Fibroblast of skin of abdomen (primary cell): Measurements from ENCODE around the gene LYRM2.

Experiments
- DNase-seq: peaks from one replicate; pipeline ENCODE4 v3.0.0-alpha.2; 2013

LYRM2 gene

GRCh38 chr6:89553431-89553830 lies 85.1 kb downstream of the LYRM2 start:
- DNase-seq = no peak

DNA sequence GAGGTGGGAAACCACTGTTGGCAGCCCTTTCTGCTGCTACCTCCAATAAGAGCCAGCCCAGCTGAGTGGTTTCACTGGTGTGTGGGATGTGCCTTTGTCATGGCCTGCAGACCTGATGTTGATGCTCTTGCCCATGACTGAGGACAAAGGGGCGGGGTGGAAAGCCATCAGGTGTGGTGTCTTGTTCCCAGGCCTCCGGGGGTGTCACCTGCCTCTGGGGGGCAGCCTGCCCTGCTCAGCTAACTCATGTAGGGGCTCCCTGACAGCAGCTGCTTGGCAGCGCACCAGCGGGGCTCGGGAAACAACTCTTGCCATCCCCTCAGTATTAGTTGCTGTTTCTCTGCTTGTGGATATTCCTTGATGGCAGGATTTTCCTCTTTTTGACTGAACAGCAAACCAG lies 91.3 kb downstream of the LYRM2 start:
- no peak for DNase-seq

DNA sequence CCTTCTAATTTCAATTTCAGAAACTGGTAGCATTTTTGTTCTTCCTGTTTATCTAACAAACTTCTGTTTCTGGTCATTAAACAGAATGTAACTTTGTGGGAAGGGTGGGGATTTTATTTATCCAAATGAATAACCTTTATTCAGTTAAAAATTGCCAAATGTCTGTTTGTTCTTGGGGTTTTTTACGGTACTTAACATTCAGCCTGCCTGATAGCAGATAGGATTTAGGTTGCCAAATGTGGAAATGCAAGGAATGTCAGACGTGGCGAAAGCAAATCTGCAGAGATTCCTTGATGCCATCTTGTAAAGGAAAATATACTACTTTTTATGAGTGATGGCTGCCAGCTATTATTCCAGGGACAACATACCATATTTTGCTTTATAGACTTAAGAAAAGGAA lies 95.7 kb downstream of the LYRM2 start:
- no peak for DNase-seq

DNA sequence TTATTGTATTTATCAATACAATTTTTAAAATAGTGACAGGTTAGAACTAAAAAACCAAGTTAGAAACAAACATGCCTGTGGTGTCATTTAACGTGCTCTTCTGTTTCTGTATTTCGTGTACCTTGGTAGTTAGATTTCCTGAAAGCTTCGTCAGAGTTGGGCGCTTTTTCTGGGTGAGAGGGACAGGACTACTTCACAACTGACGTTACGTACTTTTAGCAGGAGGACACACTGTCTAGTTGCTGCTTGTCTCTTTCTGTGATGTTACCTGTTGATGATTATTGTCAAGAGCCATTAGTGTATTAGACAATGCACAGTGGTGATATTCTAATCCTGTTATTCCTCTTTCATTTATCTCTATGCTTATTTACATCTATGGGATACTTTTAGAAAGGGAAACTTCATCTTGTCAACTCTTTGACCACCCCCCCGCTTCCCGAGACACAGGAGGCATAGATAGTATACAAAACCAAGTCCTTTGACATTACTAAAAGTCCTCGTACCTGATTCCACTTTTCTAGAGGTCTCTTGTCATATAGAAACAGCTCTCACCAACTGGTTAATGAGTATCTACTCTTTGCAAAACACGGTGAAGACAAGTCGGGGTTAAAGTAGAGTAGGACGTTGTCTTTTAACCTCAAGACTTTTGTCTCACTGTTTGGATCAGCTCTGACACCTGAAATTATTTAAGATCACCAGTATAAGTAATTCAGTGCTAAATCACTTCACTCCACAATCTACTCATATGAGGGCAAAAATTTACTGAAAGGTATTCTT lies 96.3 kb downstream of the LYRM2 start:
- DNase-seq = no peak

GRCh38 chr6:89539779-89540178 lies 98.8 kb downstream of the LYRM2 start:
- DNase-seq = no peak

DNA sequence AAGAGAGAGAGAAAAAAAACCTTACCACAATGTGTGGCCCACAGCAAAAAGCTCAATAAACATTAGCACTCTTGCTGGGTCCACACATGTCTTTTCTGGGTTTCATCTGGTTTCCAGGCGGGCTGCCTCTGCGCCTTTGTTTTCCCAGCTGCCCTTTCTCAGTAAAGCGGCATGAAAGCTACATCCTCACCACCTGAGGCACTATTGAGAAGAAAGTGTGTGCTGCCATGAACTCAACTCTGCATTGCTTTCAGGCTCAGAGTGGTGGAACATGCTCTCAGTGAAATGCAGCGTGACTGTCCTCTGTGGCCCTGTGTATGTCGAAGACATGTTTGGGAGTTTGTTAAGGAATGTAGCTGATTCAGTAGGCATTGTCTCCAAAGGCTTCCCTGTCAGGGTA lies 102.3 kb downstream of the LYRM2 start:
- peak; percentile 12 for DNase-seq

GRCh38 chr6:89530982-89531381 lies 107.6 kb downstream of the LYRM2 start:
- DNase-seq = no peak

DNA sequence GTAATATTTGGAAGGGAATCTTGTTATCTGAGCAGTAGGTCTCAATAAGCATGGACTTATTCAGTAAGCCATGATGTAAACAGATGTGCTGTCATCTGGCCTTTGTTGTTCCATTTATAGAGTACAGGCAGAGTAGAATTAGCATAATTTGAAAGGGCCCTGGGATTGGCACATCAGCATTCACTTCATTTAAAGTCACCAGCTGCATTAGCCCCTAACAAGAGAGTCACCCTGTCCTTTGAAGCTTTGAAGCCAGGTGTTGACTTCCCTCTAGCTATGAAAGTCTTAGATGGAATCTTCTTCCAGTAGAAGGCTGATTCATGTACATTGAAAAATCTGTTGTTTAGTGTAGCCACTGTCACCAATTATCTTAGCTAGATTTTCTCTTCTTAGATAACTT lies 109.7 kb downstream of the LYRM2 start:
- DNase-seq = no peak

DNA sequence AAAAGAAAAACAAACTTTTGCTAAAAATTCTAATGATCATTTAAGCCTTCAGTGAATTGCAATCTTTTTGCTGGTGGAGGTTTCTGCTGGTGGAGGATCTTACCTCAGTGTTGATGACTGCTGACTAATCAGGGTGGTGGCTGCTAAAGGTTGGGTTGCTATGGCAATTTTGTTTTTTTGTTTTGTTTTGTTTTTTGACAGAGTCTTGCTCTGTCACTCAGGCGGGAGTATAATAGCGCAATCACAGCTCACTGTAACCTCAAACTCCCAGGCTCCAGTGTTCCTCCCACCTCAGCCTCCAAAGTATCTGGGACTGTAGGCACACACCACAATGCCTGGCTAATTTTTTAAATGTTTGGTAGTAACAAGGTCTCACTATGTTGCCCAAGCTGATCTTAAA lies 110.9 kb downstream of the LYRM2 start:
- no peak for DNase-seq

DNA sequence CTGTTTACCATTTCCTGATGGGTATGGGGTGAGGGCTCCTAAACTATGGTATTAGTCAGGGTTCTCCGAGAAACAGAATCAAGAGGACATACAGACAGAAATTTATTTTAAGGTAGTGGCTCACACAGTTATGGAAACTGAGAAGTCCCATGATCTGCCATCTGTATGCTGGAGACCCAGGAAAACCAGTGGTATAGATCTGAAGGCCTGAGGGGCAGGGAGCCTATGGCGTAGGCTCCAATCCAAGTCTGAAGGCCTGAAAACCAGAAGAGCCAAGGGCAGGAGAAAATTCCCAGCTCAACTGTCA lies 112.0 kb downstream of the LYRM2 start:
- DNase-seq = no peak

- DNase-seq = no peak
Measured at GRCh38 chr6:89525786-89526562, 112.6 kb downstream of the LYRM2 start.

DNA sequence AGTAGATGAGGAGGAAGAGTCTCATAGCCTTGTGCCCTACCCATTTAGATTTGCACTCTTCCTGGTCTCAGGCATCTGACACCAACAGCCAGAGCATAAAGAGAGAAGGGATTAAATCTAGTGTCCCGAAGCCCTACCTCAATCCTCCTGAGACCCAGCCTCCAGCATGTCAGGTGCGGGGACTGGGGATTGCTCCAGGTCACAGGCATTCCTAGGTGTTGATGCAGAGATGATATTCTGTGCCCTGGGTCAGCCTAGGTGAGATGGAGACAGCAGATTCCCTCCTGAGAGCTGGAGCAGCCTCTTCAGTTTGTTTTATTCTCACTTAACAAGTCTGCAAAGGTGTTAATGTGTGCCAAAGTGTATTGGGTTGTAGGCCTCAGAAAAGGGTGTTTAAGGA lies 115.8 kb downstream of the LYRM2 start:
- DNase-seq = no peak

DNA sequence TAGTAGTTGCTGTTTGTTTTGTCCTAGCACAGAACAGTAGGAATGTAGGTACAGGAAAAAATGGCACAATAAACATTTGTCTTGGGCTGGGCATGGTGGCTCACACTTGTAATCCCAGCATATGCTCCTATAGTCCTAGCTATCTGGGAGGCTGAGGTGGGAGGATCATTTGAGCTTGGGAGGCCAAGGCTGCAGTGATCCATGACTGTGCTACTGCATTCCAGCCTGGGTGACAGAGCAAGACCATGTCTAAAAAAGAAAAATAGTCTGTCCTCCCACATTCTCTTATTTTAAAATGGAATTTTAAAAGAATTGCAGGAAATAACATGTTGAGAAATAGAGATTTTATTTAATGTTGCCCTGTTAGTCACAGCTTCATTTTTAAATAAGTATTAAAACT lies 117.8 kb downstream of the LYRM2 start:
- no peak for DNase-seq

GRCh38 chr6:89518352-89519055 lies 120.0 kb downstream of the LYRM2 start:
- DNase-seq = no peak
